B cell (primary cell): ENCODE data around the gene ABI2. TPM values are rescaled to one million over a fixed set of nuclear protein-coding genes. Genes with fewer than 3 reads are reported as not detected.

ENCODE experiments used
- ATAC-seq: fragments of 200-7000 bp; cut with Tn5 transposase; one replicate; pipeline ENCODE4 v1.10.0; 2021; ENCODE audit warnings: low read depth, mild to moderate bottlenecking, moderate number of reproducible peaks, moderate library complexity
- CTCF ChIA-PET: fragments of 350-600 bp; sonication (Branson Sonifier 250); formaldehyde crosslinking; loops from one replicate; lab custom pipeline; 2021; ENCODE audit warnings: antibody characterized with exemption, inconsistent platforms; lab: Charles Lee
- POLR2A ChIA-PET: fragments of 350-600 bp; sonication (Branson Sonifier 250); formaldehyde crosslinking; loops from one replicate; lab custom pipeline; 2021; ENCODE audit warnings: antibody characterized with exemption; lab: Charles Lee
- DNase-seq: peaks from one replicate; pipeline ENCODE4 v3.0.0; 2013
- H2AFZ ChIP-seq: 2 replicates; pipeline ENCODE4 v1.6.1; 2012; ENCODE audit warnings: mild to moderate bottlenecking, low read depth, low read length; ENCODE audit not compliant: insufficient read depth, poor library complexity, severe bottlenecking
- H3K27ac ChIP-seq, 2 donors: 1 replicate in 1 of 2; 2 replicates in 1 of 2; pipeline ENCODE4 v1.5.1; 2012 to 2013; ENCODE audit warnings: low read length in 2 of 2, mild to moderate bottlenecking in 2 of 2, moderate library complexity in 1 of 2
- H3K27me3 ChIP-seq, 4 experiments: fragments of 200-600 bp in 1 of 4; sonication (generic) in 1 of 4; replicated peaks in 1 of 4; 1 replicate in 2 of 4; 2 replicates in 2 of 4; pipeline versions ENCODE4 v1.6.1 to v1.7.0; 2013 to 2016; ENCODE audit warnings: low read length in 3 of 4, mild to moderate bottlenecking in 2 of 4, mixed read lengths in 1 of 4, moderate library complexity in 1 of 4; ENCODE audit not compliant: insufficient read depth in 4 of 4, control insufficient read depth in 3 of 4; ENCODE audit errors: control extremely low read depth in 1 of 4
- H3K36me3 ChIP-seq, 2 experiments: replicated peaks in 1 of 2; 1 replicate in 1 of 2; 2 replicates in 1 of 2; pipeline versions ENCODE4 v1.6.1 to v1.7.1; 2013; ENCODE audit warnings: low read length in 1 of 2; ENCODE audit not compliant: insufficient read depth in 2 of 2, control insufficient read depth in 1 of 2; ENCODE audit errors: control extremely low read depth in 1 of 2, extremely low read depth in 1 of 2
- H3K4me1 ChIP-seq, 2 donors: fragments of 200-600 bp in 1 of 2; sonication (generic) in 1 of 2; 1 replicate in 1 of 2; 2 replicates in 1 of 2; pipeline versions ENCODE4 v1.5.1 to v1.6.1; 2013 to 2017; ENCODE audit warnings: low read length in 2 of 2; ENCODE audit not compliant: control insufficient read depth in 2 of 2, insufficient read depth in 2 of 2
- H3K4me2 ChIP-seq: replicated peaks from 2 replicates; pipeline ENCODE3; 2012; ENCODE audit warnings: mild to moderate bottlenecking, low read depth, low read length; ENCODE audit not compliant: poor library complexity, severe bottlenecking
- H3K4me3 ChIP-seq, 5 experiments: fragments of 200-600 bp in 1 of 5; sonication (generic) in 1 of 5; 1 replicate in 3 of 5; 2 replicates in 2 of 5; pipeline versions ENCODE4 v1.5.1 to v1.7.0; 2011 to 2016; ENCODE audit warnings: low read length in 4 of 5, mild to moderate bottlenecking in 4 of 5, low read depth in 2 of 5, control low read depth in 1 of 5, moderate library complexity in 1 of 5; ENCODE audit not compliant: insufficient read depth in 1 of 5; ENCODE audit errors: control extremely low read depth in 1 of 5, extremely low read depth in 1 of 5
- H3K79me2 ChIP-seq: fragments of 200-600 bp; sonication (generic); one replicate; pipeline ENCODE4 v1.6.0; 2016; ENCODE audit warnings: low read length; ENCODE audit not compliant: control insufficient read depth, insufficient read depth
- H3K9ac ChIP-seq: fragments of 200-600 bp; sonication (generic); 2 replicates; pipeline ENCODE4 v1.6.1; 2017; ENCODE audit warnings: mild to moderate bottlenecking, low read length, moderate library complexity
- H3K9me3 ChIP-seq, 3 donors: one replicate each; pipeline versions ENCODE4 v1.6.1 to v1.7.1; 2013; ENCODE audit warnings: low read length in 2 of 3; ENCODE audit not compliant: control insufficient read depth in 2 of 3, insufficient read depth in 1 of 3; ENCODE audit errors: control extremely low read depth in 1 of 3
- H4K20me1 ChIP-seq: 2 replicates; pipeline ENCODE4 v1.6.0; 2012; ENCODE audit warnings: mild to moderate bottlenecking, low read length; ENCODE audit not compliant: insufficient read depth, control insufficient read depth, poor library complexity, severe bottlenecking
- H3K27ac Mint-ChIP-seq: one replicate; pipeline ENCODE4 v1.8.0; 2021; ENCODE audit warnings: mixed read lengths
- H3K27me3 Mint-ChIP-seq: one replicate; pipeline ENCODE4 v1.8.0; 2021; ENCODE audit warnings: mixed read lengths
- H3K4me1 Mint-ChIP-seq: one replicate; pipeline ENCODE4 v1.8.0; 2021; ENCODE audit warnings: mixed read lengths
- H3K4me3 Mint-ChIP-seq: one replicate; pipeline ENCODE4 v1.8.0; 2021; ENCODE audit warnings: mixed read lengths
- H3K9me3 Mint-ChIP-seq: one replicate; pipeline ENCODE4 v1.8.0; 2022; ENCODE audit warnings: mixed read lengths; ENCODE audit not compliant: insufficient read depth
- EZH2 ChIP-seq: IDR thresholded peaks from 2 replicates; pipeline ENCODE4 v1.6.1; 2012; ENCODE audit warnings: borderline replicate concordance, low read depth, mild to moderate bottlenecking, moderate library complexity, low read length; ENCODE audit not compliant: insufficient read depth, poor library complexity, severe bottlenecking
- WGBS: methylation state at CpG from one replicate; pipeline ENCODE4 v1.1.5; 2013; ENCODE audit warnings: missing lambda C conversion rate; ENCODE audit not compliant: insufficient coverage; 5-methylcytosine and 5-hydroxymethylcytosine counted together
- intact Hi-C: fragments of 100-400 bp; cut with micrococcal nuclease; formaldehyde crosslinking; loops from one replicate; pipeline ENCODE4 v1.10.0; 2022
- polyA plus RNA-seq: library from polyadenylated mRNA; depleted of rRNA; stranded (reverse); fragments of >200 nt; gene quantifications from 2 replicates; pipeline ENCODE4 v1.2.3, GENCODE V29; 2012
- total RNA-seq, 2 donors: library from RNA; stranded (reverse); fragments of 120-200 nt in 1 of 2; gene quantifications; 1 replicate in 1 of 2; 2 replicates in 1 of 2; pipeline versions ENCODE4 v1.2.3 to v1.2.4, GENCODE V29; 2013 to 2022
- TF ChIP-seq, protein P1 (sequence below): fragments of 200-600 bp; IDR thresholded peaks from one replicate; pipeline ENCODE4 v1.8.0; 2022; ENCODE audit warnings: antibody characterized with exemption, mild to moderate bottlenecking

ABI2 gene
- total and polyA plus RNA-seq, 2 donors (not counting 1 experiment from before 2014, with no cell fraction given), result 6.8 to 32.7 TPM

DNA sequence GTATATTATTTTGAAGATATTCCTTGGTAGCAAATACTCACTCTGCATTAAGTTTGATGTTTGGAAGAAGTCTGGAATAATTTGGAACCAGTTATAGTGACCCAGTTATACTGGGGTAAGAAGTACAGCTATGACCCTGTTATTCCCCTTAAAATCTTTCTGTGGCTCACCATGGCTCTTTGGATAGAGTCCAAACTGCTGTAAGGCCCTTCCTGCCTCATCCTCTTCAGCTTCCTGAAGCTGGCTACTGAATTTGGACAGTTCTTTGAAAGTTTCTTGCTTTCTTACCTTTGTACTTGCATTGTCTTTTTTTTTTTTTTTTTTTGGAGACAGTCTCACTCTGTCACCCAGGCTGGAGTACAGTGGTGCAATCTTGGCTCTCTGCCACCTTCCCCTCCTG, 85.6 kb downstream of the ABI2 start:
- no peak overlapping the region for H3K27ac ChIP-seq
- no peak overlapping the region for H3K4me3 ChIP-seq
- ATAC-seq (no peak), DNase-seq (no peak)
- peaks cover 6% of the 10 kb centered on the region for H3K9me3 Mint-ChIP-seq
- H3K4me3 Mint-ChIP-seq, result no peak overlapping the region
- intact Hi-C loops, result no loop called here
- H3K9ac ChIP-seq, result no peak overlapping the region
- ChIA-PET POLR2A (no interaction called here), CTCF (interaction anchor here (0.6 to 0.7 kb wide), 2 partner anchors 55 to 212 kb away, joined by 3 read pairs; no protein-coding TSS in a partner anchor)
- H3K4me1 Mint-ChIP-seq, result no peaks in the 10 kb centered on the region
- H3K36me3 ChIP-seq, result peaks cover 2 to 9% of the 10 kb centered on the region in 2 experiments
- no peaks in the 10 kb centered on the region for H4K20me1 ChIP-seq
- H2AFZ ChIP-seq, result no peak overlapping the region
- peaks cover 0 to 6% (median 5%) of the 10 kb centered on the region in 3 donors for H3K9me3 ChIP-seq
- H3K27me3 Mint-ChIP-seq, result no peaks in the 10 kb centered on the region
- H3K79me2 ChIP-seq, result no peaks in the 10 kb centered on the region
- H3K4me2 ChIP-seq, result no peak overlapping the region
- H3K4me1 ChIP-seq, result no peaks in the 10 kb centered on the region
- TF ChIP-seq, protein P1, sequence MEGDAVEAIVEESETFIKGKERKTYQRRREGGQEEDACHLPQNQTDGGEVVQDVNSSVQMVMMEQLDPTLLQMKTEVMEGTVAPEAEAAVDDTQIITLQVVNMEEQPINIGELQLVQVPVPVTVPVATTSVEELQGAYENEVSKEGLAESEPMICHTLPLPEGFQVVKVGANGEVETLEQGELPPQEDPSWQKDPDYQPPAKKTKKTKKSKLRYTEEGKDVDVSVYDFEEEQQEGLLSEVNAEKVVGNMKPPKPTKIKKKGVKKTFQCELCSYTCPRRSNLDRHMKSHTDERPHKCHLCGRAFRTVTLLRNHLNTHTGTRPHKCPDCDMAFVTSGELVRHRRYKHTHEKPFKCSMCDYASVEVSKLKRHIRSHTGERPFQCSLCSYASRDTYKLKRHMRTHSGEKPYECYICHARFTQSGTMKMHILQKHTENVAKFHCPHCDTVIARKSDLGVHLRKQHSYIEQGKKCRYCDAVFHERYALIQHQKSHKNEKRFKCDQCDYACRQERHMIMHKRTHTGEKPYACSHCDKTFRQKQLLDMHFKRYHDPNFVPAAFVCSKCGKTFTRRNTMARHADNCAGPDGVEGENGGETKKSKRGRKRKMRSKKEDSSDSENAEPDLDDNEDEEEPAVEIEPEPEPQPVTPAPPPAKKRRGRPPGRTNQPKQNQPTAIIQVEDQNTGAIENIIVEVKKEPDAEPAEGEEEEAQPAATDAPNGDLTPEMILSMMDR, result no peak
- no peak for TF ChIP-seq EZH2
- H3K27me3 ChIP-seq, result no peaks in the 10 kb centered on the region
- H3K27ac Mint-ChIP-seq, result no peak overlapping the region

DNA sequence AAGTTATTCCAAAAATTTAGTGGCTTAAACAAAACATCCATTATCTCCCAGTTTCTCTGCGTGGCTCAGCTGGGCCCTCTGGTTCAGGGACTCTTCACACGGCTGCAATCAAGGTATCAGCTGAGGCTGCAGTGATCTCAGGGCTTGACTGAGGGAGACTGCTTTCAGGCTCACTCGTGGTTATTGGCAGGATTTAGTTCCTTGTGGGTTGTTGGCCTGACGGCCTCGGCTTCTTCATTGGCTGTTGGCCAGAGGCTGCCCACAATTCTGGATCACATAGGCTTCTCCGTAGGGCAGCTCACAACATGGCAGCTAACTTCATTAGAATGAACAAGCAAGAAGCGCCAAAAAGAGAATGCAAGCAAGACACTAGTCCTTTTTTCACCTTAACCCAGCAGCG, 90.1 kb downstream of the ABI2 start:
- ATAC-seq, result no peak
- POLR2A ChIA-PET, result no interaction called here

More for the DNA sequence above, 90.1 kb downstream of the ABI2 start:
- H2AFZ ChIP-seq, result no peak overlapping the region
- H3K79me2 ChIP-seq, result no peaks in the 10 kb centered on the region
- H3K27ac ChIP-seq, result no peak overlapping the region
- H3K4me1 ChIP-seq, result no peaks in the 10 kb centered on the region
- Mint-ChIP-seq H3K4me1 (no peaks in the 10 kb centered on the region), H3K9me3 (peaks cover 7% of the 10 kb centered on the region), H3K4me3 (no peak overlapping the region), H3K27me3 (no peaks in the 10 kb centered on the region), H3K27ac (no peak overlapping the region)
- no peaks in the 10 kb centered on the region for H4K20me1 ChIP-seq
- WGBS, result 98% methylated on average over 5 of the region's 8 CpGs
- CTCF ChIA-PET, result no interaction called here
- DNase-seq, result no peak
- H3K9me3 ChIP-seq, result peaks cover 0 to 16% (median 6%) of the 10 kb centered on the region in 3 donors
- no peaks in the 10 kb centered on the region for H3K27me3 ChIP-seq
- peaks cover 2 to 12% of the 10 kb centered on the region in 2 experiments for H3K36me3 ChIP-seq
- intact Hi-C loops, result no loop called here
- H3K9ac ChIP-seq, result no peak overlapping the region
- H3K4me3 ChIP-seq, result no peak overlapping the region
- H3K4me2 ChIP-seq, result no peak overlapping the region
- TF ChIP-seq EZH2, result no peak
- TF ChIP-seq, protein P1, result no peak
